HS-5 (cell line): ENCODE data around the gene SETBP1.

Source experiments
- DNase-seq: peaks from one replicate; pipeline ENCODE4 v3.0.0-alpha.2; 2012; ENCODE audit warnings: low read depth

The SETBP1 gene

DNA sequence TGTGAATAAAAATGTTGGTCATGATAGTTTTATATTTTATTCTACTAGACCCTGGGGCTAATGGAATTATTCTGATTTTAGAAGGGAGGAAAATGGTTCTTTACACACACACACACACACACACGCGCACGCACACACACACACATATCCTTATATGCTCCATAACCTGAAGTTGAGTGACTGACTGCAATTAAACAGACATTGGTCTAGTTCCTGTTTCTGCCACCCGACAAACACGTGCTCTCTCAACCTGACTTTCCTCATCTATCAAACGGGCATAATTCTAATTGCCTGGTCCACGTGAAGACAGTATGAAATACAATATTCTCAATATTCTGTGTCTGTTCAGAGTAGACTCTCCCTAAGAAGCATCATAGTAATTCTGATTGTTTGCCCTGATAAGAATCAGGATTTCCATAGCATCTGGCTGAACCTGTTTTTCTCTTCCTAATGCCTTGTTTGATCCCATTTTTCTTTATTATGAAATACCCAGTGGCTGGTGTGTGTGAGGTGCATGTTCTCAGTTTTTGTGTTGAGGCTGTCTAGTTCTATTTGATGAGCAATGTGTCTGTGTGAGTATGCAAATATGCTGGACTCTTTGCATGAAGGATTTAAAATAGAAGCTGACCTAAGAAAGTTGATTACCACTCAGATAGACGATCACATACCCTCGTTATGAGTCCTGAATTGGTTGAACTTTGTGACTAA is 51.0 kb downstream of the SETBP1 start:
- no peak for DNase-seq

DNA sequence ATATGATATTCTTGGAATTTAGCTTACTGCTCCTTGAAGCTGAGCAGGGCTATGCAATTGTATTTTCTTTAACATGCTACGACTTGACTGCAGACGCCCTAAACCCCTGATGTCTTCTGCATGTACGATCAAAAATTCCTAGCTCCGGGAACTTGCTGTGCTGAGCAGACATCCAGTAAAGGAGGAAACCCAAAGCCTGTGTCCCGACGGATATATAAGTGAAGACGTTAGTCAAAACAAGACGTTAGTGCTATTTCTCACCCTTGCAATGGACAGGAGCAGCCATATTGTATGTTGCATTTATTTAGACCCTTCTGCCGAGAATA is 51.5 kb downstream of the SETBP1 start:
- no peak for DNase-seq

DNA sequence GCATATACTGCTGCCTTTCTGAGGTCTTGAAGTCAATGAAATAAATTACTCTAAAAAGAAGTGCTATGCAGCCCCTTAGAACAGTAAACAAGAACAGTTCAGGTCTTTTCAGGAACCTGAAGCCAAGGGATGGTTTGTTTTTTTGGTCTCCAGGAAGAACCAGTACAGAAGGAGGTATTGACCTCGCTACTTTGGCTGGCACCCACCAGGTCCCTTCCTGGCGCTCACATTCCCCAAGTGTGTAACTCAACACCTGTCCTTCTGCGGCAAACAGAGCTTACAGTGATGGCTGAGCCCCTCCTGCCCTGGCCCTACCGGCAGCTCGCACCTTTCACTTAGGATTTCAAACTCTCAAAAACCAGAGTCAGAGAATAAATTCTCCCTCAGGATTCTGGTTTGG is 51.9 kb downstream of the SETBP1 start:
- DNase-seq: no peak

DNA sequence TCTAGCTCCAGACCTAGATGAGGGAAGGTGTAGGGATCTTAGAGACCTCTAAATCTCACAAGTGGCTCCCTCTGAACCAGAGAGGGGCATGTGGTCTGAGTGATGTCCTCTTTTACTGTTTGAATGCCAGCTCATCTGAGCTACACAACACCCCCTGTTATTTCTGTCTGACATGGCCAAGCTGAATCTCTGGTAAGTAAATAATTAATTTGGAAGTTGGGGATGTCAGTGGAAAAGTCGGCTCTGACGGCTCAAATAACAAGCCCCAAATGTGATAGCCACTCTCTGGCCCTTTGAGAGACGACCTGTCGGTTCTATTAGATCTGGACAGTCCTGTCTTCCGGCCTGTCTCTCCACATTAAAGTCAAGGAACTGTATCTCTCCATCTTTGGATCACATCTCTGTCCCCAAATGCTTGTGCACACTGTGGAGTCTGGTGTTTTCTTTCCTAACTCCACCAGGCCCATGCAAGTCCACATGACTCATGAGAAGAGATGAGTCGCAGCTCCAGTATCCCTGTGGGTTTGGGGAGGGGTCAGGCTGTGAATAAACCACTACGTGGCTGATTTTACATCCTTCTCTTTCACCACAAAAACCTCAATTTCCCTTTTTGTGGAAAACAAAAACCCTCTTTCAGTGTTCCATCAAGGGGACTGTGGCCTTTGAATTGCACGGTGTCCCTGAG is 52.5 kb downstream of the SETBP1 start:
- peak; percentile 67 for DNase-seq

DNA sequence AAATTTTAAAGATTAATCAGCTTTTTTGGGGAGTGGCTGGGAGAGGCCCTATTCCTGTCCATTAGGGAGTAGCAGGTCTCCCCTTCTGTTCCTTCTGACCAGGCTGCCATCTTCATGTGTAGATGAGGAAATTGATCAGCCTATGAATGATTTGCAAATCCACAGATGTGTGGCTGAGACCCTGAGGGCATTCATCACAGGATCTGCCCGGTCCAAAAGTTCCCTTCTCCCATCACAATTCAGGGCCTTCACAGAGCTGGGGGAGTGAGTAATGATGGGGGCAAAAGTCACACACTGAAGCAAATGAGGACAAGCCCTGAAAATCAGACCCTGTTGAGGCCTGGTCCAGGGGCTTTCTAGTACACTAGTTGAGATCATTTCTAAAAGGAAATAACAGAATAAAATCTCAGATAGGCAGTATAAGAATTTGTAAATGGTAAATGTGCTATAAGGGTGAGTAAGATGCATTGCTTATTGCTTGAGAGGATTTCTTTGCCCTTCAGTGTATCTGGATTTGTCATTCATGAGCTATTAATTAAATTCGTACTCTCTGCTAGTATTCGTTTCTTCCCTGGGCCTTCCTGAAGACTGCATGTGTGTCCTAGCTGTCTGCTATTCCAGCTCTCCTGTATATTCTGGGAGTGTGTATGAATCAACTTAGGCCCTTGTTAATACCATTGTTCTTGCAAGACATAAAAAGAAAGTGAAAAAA is 53.2 kb downstream of the SETBP1 start:
- peak; percentile 24 for DNase-seq

DNA sequence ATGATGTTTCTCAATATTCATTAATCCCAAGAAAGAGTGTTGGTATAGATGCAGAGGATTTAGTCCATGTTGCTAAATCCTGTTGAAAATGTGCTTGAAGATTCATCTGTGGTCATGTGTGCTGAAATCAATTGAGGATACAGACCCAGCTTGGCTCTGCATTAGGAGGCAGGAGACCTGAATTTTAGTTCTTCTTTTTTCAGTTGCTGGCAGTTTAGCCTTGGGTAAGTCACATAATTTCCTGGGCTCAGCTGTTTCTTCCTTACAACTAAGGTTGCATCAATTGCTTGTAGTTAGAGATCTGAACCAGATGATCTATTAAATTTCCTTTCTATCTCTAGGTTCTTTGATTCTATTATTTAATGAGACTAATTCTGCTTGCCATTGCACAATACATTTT is 54.4 kb downstream of the SETBP1 start:
- DNase-seq: no peak

DNA sequence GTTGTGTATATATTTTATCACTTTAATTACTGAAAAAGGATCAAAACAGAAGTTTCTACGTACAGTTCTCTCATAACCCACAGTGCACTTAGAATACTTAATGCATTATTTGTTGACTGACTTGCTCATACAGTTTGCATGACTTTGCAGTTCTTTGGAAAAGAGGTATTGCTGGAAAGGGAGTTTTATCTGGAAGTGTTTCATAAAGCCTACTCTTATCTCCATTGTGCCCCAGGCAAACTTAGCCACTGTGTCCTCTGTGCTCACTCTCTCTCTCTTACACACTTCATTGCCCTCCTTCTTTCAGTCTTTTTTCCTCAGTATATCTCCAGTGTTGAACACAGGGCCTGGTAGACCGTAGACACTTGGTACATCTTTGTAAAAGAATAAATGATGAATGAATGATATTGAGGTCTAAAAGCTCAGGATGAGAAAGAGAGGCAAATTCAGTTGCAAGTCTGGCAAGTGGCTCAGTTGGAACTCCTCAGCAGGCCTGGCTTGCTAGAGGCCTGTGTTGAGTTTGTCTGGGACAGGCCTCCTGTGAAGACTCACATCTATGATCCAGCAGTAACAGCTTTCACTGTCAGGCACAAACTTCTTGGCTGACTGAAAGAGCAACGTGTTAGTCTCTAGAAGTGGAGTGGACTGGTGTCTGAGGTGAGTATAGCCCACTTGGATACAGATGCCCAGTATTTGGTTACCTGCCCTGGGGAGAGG is 56.1 kb downstream of the SETBP1 start:
- no peak for DNase-seq

DNA sequence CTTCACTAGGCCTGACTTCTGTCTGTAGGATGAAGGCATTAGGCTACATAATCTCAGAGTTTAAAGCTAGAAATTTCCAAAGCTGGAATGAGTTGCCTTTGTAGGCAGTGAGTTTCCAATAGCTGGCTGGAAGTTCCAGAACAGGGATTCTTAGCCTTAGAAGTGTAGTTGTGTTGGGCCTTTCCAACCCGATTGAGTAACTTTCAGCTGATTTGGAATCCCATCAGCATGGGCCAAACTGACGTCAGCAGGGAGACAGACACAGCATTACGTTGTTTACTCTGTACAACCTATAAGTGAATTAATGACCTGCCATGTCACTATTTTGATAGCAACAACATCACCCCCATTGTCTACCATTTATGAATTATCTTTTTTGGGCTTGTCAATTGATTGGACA is 56.9 kb downstream of the SETBP1 start:
- DNase-seq: no peak

DNA sequence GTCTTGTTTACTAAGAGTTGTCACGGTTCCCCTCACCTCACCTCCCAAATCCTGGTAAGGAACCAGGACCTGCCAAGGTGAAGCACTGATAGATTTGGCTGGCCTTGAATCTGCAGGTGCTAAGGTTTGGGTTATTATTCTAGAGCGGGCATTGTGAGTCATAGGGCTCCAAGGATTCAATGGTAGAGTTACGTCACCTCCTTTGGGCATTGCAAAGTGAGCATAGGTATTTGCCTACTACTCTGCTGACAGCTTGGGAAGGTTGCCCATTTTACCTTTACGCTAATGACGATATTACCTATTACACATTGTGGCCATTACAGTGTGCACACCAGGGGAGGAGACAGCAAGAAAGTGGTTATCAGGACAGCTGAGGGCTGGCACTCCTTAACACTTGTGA is 59.3 kb downstream of the SETBP1 start:
- DNase-seq: no peak

DNA sequence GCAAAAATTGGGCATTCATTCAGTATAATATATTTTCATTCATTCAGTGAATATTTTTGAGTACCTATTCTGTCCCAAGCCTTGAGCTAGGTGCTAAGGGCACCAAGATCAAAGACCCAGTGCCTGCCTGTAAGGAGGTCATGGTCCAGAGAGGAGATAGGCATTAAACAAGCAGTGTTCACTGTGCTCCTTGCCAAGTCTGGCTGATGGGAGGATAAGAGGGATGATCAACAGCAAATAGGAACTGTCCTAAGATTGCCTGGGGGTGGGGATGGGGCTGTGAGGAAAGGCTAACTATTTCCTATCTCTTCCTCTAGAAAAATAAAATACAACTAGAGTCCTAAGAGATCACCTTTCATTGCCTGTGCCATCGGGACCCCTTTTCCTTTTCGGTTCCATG is 60.4 kb downstream of the SETBP1 start:
- no peak for DNase-seq

DNA sequence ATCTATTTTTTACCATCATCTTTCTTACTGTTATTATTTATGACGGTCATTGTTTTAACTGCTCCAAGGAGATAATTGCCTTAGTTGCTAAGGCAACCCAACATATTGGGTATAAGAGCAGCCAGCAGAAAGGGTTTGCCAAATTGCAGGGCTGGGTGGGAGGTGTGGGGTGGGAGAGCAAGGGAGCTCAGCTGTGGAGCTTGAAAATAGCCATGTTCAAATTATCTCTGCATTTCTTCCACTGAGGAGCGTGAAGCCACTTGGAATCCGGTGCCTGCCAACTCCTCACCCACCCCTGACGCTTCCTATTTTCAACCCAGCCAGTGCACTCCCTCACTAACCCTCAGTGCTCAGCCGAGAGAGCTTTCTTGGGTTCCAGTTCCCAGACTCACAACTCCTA is 60.8 kb downstream of the SETBP1 start:
- DNase-seq: no peak

DNA sequence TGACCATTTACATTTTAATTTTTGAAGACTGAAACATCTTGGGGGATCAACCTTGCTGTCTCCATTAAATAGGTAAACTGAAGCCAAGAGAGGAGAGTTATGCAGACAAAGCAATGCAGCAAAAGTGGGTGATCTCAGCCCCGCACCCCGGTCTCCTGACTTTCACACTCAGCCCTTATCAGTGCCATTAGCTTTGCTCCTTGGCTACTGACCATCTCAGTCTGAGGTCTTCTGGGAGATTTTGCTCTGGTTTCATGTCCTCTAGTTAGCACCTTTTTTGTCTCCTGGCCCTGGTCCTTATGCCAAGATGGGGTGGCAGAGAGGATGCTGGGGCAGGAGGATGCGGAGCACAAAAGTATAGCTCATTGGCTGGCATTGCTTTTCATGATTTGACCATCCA is 61.4 kb downstream of the SETBP1 start:
- DNase-seq: no peak

DNA sequence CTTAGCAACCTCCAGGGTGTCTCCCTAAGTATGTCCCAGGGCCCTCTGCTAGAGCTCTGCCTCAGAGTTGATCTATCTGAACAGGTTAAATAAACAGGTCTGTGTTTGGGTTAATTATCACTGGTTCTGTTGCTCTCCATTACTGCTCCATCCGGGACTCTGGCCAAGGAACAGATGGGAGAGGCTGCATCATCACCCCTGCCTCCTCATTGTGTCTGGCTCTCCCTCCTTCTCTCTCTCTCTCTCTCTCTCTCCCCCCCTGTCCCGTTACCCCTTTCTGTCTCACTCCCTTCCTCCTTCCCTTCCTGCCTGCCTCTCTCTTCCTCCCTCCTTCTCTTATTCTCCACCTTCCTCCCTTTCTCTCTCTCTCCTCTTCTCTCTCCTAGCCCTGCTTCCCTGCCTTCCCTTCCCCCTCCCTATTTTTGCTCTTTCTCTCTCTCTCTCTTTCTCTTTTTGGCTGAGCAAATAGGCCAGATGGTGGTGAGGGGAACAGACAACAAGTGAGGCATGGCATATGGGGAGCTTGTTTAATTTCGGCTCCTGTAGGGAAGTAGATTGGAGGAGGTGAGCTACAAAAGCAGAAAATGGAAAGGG is 62.1 kb downstream of the SETBP1 start:
- no peak for DNase-seq

DNA sequence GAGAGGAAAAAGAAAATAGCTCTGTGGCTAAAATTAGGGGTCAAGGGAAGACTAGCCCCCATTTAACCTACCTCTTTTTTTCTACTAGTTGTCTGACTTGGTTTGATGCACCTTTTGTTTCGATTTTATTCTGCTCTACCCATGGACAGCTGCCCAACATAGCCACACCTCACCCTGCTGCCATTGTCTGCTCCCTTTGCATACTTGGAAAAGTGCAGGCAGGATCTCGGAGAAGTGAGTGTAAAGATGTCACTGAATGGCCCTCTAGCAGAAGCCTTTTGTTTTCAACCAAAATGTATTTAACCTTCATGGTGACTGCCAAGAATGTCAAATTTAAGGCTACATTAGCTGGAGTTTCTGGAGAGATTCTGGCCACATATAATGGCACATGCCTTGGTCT is 62.9 kb downstream of the SETBP1 start:
- DNase-seq: no peak

DNA sequence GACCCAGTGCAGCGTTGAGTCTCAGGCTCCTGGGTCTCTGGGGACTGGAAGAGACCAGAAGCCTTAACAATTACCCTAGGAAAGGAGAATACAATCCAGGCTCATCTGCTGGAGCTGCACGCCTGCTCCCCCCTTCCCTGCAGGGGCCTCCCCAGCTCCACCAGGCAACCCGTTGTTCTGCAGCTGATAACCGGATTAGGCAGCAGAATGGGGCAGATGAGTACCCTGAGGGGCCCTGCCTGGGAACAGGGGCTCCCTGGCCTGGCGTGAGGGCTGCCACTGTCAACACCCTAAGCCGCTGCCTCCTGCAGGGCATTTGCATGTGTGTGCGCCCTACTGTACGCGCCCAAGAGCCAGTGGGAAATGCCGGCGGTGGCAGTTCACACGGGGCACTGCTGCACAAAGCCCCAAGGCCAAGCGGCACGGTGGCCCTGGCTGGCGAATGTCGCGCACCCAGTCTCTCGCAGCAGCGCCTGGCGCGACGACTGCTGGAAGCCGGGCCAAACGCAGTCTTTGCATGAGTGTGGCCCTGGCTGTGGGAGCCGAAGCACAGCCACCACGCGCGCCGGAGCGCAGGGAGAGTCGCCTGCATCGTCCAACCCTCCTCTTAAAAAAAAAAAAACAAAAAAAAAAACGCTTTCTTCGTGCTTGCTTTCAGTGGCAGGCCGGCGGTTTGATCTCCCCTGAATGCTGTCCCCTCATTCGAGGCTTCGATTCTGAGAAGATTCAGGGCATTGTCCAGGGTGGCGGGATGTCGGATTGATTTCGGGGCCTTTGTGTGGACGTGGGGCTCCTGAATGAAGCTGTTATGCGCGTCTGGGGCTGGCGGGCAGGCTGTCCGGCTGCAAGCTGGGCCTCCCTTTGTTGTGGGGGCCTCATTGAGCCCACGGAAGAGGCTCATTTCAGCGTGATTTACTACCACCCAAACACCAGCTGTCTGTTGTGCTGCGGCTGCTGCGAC is 63.8 kb downstream of the SETBP1 start:
- DNase-seq: no peak

DNA sequence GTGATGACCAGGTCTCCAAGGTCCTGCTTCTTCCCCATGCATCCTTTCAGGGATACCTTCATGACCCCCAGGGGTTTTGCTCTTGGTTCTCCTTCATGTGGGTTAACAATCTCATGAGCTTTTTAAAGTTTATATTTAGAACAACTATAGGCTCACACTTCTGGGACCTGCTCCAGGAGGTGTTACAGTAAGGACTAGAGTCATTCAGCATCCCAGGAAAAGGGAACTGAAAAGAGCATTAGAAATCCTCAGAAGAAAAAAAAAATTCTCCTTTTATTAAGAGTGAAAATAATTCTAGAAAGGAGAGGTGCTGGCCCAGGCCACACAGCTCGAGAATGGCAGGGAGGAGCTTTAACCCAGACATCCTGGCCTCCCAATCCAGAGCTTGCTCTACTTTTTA is 66.5 kb downstream of the SETBP1 start:
- no peak for DNase-seq

DNA sequence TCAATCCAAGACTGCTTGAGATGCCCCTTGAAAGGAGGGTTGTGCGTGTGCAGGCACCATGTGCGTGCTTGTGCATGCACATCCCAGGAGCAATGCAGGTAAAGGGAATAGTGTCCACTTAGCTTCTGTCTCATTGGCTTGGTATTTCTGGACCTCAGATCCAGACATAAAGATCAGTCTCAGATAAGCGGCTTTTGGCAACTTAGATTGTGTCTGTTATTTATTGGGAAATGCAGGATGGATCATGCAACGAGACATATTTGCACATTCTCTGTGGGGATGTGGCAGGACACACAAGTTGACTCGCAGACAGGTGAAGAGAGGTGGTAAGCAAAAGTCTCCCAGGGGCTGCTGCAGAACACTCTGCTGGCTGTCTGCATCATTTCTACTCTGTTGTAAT is 67.9 kb downstream of the SETBP1 start:
- DNase-seq: no peak

DNA sequence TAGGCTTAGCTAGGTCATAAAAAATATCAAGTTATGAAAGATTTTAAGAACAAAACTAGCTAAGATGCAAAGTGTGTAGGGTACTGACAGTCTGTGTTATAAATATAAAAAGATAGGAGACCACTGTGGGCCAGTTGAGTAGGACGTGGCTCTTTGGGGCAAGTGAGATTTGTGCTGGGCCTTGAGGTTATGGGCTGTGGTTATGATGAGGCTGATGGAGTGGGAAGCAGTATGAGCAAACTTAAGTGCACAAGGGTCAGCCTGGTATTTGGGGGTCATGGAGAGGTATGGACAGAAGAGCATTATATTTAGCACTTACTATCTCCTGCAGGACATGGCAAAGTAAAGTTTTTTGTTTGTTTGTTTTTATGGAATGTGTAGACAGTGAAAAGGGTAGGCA is 70.1 kb downstream of the SETBP1 start:
- no peak for DNase-seq

DNA sequence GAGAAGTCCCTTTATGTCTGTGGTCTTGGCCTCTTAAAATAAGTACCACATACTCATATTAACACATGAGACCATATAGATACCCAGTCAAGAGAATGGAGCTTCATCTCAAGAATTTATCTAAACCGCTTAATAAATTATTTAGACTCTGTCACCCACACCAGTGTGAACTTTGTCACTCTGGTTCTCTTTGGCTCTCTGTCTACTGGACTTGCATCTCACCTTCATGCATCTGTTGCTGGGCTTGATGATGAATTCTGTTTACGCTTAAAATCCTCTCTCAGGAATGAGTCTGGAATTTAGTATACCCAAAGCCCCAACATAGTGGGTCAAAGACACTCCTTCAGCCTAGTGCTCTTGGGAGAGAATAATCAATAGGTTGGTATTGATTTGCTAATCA is 73.9 kb downstream of the SETBP1 start:
- no peak for DNase-seq

DNA sequence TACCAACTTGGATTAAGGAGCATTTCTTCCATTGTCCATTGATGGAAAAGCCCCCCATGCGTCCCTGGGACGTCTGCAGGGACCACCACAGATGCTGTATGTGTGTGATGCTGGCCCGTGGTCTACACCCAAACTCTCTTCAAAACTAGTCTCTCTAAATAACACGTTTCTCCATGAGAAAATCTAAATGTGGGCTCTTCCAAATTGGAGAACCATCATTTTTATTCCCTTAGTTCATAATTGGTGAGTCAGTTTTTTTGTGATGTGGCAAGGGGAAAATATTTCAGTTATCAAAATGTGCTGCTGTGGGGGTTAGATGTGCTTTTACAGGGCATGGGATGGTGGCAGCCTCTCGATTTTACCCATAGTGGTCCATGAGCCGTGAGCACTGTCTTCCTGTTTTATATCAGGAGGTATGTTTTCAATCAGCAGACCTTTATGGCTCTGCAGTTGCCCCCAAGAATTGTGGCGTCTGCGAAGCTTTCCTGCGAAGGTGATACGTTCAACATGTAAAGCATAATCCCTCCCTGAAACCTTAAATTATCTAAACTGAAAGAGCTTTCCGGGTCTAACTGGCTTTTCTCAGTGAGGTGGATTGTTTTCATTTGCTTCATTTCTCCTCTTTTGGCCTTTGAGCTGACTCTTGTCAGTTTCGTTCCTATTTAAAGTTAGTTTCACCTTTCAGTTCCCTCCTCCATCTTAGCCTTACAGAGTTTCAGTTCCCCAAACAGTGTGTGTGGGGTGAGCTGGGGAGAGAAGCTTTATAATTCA is 78.4 kb downstream of the SETBP1 start:
- no peak for DNase-seq

DNA sequence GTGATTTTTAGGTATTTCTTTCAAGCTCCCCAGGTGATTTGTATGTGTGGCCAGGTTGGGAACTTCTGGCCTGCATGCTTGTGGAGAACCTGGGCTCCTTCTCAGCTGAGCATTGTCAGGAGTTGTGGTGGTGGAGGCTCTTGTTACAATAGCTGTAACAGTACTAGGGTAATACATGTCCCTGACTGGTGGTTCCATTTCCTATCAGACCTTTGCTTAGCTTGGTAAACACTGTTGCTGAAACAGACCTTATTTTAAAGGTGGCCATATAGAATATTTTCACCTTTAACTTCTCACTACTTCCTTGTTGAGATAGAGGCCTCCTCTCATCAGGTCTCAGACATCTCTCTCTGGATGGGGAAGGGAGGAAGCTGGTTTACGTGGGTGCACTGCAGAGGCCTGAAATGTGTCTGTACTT is 79.2 kb downstream of the SETBP1 start:
- DNase-seq: no peak
